NT2/D1 (cell line): Measurements from ENCODE around the gene TBC1D24.

Source experiments
- DNase-seq: peaks from one replicate; pipeline ENCODE4 v3.0.0-alpha.2; 2011; ENCODE audit warnings: low read depth, low spot score
- H3K27me3 ChIP-seq: 2 replicates; pipeline ENCODE4 v1.6.0; 2011; ENCODE audit warnings: mild to moderate bottlenecking; ENCODE audit not compliant: insufficient read length, insufficient read depth
- H3K36me3 ChIP-seq: 2 replicates; pipeline ENCODE4 v1.6.1; 2011; ENCODE audit warnings: mild to moderate bottlenecking, low read length, mixed read lengths; ENCODE audit not compliant: insufficient read depth, insufficient read length
- H3K4me1 ChIP-seq: 2 replicates; pipeline ENCODE4 v1.5.1; 2011; ENCODE audit not compliant: insufficient read depth, insufficient read length
- H3K4me3 ChIP-seq: 2 replicates; pipeline ENCODE4 v1.5.1; 2011; ENCODE audit warnings: low read depth; ENCODE audit not compliant: insufficient read length
- H3K9ac ChIP-seq: 2 replicates; pipeline ENCODE4 v1.6.0; 2011; ENCODE audit warnings: low read depth; ENCODE audit not compliant: insufficient read length
- H3K9me3 ChIP-seq: 2 replicates; pipeline ENCODE4 v1.5.1; 2011; ENCODE audit warnings: mild to moderate bottlenecking, low read length; ENCODE audit not compliant: insufficient read depth
- SUZ12 ChIP-seq: IDR thresholded peaks from 2 replicates; pipeline ENCODE4 v1.6.1; 2011; ENCODE audit not compliant: insufficient read length, insufficient read depth; ENCODE audit errors: extremely low read depth
- YY1 ChIP-seq: IDR thresholded peaks from 2 replicates; pipeline ENCODE4 v1.6.1; 2011; ENCODE audit not compliant: insufficient read length, insufficient read depth
- ZNF274 ChIP-seq: IDR thresholded peaks from 2 replicates; pipeline ENCODE4 v1.6.1; 2011; ENCODE audit warnings: mild to moderate bottlenecking, low read depth, low read length

TBC1D24 gene

DNA sequence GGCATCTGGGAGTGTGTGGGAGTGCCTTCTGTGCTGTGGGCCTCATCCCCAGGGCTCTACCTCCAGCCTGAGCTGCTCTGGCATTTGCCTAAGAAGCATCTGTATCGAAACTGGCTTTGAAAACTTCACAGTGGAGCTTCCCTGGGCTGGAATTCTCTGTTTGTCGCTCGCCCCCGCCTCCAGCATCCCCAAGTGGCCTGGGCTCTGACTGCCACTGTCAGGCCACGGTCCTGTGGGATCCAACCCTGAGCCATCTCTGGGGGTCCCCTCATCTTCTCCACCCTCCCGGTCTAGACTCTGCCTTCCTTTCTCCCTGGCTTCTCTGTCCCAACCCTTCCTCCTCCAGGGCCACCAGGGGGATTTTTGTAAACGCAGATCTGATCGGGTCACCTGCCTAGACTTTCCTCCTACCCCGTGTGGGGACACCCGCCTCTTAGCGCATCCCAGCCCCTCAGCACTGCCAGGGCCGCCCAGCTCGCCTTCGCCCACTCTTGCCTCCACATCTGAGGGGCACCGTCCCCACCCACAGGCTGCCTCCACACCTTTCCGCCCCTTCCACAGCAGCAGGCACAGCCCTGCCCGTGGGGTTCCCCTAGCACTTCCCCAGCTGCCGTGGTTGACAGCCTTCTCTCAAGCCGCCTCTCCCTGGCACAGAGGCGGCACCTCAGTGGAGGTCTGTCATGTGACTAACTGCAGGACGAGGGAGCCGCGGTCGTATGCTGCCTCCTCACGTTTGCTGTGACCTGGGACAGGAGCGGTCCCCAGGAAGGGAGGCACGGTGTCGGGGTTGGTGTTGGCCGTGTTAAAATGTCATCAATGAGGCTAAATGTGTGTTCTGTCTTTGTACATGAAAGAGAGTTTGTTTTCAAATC, 12.0 kb downstream of the TBC1D24 start:
- no peak for DNase-seq
- H3K9ac ChIP-seq = peak overlapping the region; percentile 34
- no peak overlapping the region for H3K4me3 ChIP-seq
- H3K36me3 ChIP-seq = peaks cover 6% of the 10 kb centered on the region
- no peaks in the 10 kb centered on the region for H3K9me3 ChIP-seq
- TF ChIP-seq ZNF274 (no peak), SUZ12 (no peak), YY1 (no peak)
- no peaks in the 10 kb centered on the region for H3K27me3 ChIP-seq
- peaks cover 15% of the 10 kb centered on the region for H3K4me1 ChIP-seq

DNA sequence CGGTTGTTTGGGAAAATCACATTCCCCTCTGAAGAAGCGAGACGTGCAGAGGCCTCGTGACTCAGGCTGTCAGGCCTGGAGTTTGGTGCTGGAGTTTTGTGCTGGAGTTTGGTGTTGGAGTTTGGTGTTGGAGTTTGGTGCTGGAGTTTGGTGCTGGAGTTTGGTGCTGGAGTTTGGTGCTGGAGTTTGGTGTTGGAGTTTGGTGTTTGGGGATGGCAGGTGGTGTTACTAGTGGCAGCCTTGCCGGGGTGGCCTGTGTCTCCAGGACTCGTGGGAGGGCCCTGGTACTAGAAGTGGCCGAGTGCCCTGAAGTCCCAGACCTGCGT, 12.6 kb downstream of the TBC1D24 start:
- Histone ChIP-seq H3K9me3 (no peaks in the 10 kb centered on the region), H3K4me3 (no peak overlapping the region), H3K4me1 (peaks cover 15% of the 10 kb centered on the region), H3K27me3 (no peaks in the 10 kb centered on the region), H3K9ac (peak overlapping the region; percentile 36), H3K36me3 (peaks cover 6% of the 10 kb centered on the region)
- no peak for DNase-seq
- TF ChIP-seq ZNF274 (no peak), SUZ12 (no peak), YY1 (no peak)

DNA sequence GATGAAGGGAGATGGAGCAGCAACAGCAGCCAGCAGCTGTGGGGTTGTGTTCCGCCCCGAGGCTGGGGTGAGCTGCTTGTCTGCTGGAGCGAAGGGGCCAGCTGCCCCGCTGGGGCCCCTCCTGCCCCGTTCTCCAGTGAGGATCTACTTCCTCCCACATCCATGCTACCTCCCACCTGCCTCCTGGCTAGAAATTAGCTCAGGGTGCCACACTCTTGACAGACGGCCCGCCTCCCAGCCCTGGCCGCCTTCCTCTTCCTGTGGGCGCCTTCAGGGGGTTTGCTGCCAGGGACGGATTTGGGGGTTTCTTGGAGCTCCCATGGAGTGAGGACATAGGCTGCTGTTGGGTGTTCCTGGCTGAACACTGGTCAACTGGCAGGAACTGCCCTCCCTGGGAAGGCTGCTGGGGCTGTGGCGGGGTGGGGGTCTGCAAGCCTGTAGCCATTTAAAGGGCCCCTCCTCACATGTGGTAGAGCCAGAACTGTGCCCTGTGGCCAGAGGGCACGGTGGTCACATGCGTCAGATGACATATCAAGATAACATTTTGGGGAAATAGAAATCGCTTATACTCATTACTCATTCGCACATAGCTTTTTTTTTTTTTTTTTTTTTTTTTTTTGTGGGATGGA, 13.1 kb downstream of the TBC1D24 start:
- Histone ChIP-seq H3K4me3 (no peak overlapping the region), H3K9ac (peak overlapping the region; percentile 36), H3K36me3 (peaks cover 6% of the 10 kb centered on the region), H3K4me1 (peaks cover 15% of the 10 kb centered on the region), H3K27me3 (no peaks in the 10 kb centered on the region), H3K9me3 (no peaks in the 10 kb centered on the region)
- no peak for DNase-seq
- no peak for TF ChIP-seq YY1
- no peak for TF ChIP-seq ZNF274
- TF ChIP-seq SUZ12 = no peak

DNA sequence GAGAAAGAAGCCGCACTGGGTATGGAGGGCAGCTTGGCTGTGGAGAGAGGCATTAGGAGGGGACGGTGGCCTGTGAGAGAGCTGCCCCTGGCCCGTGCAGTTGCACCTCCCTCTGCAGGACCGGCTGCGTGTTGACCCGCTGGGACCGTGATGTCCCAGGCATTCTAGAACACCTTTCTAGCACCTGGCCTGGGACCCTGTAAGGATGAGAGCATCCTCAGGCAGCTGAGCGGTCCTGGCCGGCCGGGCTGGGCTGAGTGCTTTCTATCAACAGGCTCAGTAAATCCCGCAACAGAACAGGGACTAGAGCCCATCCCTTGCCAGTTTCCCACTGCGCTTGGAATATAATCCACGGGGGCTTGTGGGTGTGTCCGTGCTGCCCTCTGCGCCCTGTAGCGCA, 14.7 kb downstream of the TBC1D24 start:
- Histone ChIP-seq H3K36me3 (peaks cover 9% of the 10 kb centered on the region), H3K4me1 (peaks cover 10% of the 10 kb centered on the region), H3K9ac (no peak overlapping the region), H3K9me3 (no peaks in the 10 kb centered on the region), H3K27me3 (no peaks in the 10 kb centered on the region), H3K4me3 (no peak overlapping the region)
- TF ChIP-seq SUZ12 = no peak
- TF ChIP-seq ZNF274 = no peak
- no peak for TF ChIP-seq YY1
- DNase-seq = no peak

DNA sequence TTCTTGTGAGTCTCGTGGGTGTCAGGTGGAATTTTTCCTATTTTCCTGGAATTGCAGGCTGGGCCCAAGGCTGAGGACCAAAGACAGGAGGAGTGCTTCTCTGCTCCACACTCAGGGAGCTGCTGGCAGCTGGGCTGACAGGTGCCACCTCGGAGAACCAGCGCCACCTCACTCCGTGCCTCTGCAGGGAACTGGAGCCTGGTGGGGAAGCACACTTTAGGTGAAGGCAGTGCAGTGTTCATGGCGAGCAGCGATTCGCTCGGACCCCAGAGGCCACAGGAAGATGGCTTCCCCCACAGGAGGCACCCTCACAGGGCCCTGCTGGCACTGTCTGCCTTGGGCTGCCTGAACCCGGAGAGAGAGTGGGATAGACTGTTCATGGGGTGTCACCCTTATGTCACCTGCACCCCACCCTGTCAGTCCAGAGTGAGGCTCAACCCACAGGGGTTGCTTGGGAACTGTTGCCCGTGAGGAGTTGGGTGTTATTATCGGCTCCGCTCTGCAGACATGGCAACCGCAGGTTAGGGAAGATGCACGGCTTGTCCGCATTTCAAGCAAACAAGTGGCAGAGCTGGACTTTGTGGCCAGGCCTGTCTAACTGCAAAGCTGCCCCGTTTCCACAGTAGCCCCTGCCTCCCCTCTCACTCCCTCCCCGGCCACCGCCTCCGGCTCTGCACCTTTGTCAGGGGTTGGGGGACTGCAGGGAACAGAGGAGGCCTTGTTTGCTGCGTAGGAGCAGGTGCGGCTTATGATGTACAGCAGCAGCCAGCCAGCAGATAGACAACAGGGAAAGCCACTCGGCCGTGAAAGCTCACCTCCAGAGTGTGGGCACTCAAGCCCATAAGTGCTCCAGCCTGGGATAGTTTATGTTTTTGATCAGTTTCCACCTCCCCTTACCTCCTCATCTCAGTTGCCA, 15.5 kb downstream of the TBC1D24 start:
- Histone ChIP-seq H3K9ac (no peak overlapping the region), H3K9me3 (no peaks in the 10 kb centered on the region), H3K4me3 (no peak overlapping the region), H3K27me3 (no peaks in the 10 kb centered on the region), H3K36me3 (peaks cover 9% of the 10 kb centered on the region), H3K4me1 (peaks cover 10% of the 10 kb centered on the region)
- TF ChIP-seq SUZ12 = no peak
- TF ChIP-seq ZNF274 = no peak
- no peak for TF ChIP-seq YY1
- DNase-seq = no peak

DNA sequence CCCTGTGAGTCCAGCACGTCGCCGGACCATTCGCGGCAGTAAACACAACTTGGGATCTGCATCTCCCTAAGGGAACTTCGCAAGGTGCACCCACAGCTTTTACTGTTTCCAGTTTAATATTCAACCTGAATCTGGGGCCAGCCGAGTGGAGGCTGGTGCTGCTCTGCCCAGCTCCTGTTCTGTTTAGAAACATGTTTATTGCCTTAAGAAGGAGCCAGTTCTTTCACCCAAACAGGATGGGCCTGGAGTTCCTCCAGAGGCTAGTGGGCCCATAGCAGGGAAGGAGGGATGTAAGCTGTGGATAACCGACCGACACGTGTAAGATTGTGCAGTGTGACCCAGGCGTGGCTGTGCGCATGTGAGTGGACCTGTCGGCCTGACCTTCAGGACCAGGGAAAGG, 17.4 kb downstream of the TBC1D24 start:
- Histone ChIP-seq H3K4me3 (no peak overlapping the region), H3K36me3 (peaks cover 22% of the 10 kb centered on the region), H3K4me1 (peaks cover 11% of the 10 kb centered on the region), H3K27me3 (no peaks in the 10 kb centered on the region), H3K9me3 (no peaks in the 10 kb centered on the region), H3K9ac (no peak overlapping the region)
- DNase-seq = no peak
- TF ChIP-seq ZNF274 = no peak
- TF ChIP-seq YY1 = no peak
- TF ChIP-seq SUZ12 = no peak

- TF ChIP-seq ZNF274 (no peak), SUZ12 (no peak)
- H3K36me3 ChIP-seq = peaks cover 31% of the 10 kb centered on the region
- H3K4me3 ChIP-seq = no peak overlapping the region
- H3K9ac ChIP-seq = no peak overlapping the region
- H3K27me3 ChIP-seq = no peaks in the 10 kb centered on the region
- no peaks in the 10 kb centered on the region for H3K9me3 ChIP-seq
- no peak for DNase-seq
- peaks cover 6% of the 10 kb centered on the region for H3K4me1 ChIP-seq
Measured at GRCh38 chr16:2493605-2494004, 18.7 kb downstream of the TBC1D24 start.
